Left hindlimb (tissue), 1 donor: ENCODE data around the gene RNF217.
"Not testable (repeated sequence)": the region's sequence is repeated elsewhere in the genome, so short reads cannot be mapped to it uniquely, and the experiment has no call there.

ENCODE experiments used
- DNase-seq: peaks from one replicate; pipeline ENCODE4 v3.0.0-alpha.2; 2018

Gene RNF217

DNA sequence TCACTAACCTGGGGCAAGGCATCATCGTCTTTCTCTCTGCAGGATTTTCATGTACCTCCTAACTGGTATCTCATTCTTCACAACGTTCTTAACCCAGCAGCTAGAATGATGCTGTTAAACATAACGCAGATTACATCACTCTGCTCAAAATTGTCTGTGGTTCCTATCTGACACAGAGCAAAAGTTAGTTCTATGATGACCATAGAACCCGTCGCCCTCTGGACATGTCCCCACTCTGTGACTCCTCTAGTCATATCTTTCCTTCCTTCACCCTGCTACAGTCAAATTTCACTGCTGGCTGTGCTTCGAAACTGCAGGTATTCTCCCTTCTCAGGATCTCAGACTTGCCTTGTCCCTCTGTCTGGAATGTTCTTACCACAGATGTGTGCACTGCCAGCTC, 103.9 kb downstream of the RNF217 start:
- no peak for DNase-seq

DNA sequence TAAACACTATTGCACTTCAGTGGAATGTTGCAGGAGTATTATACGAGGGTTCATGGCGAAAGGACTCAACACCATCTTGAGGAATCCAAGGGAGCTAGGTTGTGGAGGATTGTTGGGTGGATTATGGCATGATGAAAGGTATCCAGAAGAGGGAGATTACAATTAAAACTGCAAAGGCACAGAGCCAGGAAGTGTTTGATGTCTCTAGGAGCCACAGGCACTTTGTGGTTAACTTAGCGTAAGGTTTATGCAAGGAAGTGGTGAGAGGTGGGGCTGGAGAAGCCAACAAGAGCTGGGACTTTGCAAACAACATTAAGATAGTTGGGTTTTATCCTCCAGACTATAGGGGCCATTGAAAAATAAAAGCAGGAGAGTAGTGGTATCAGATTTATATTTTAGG, 104.7 kb downstream of the RNF217 start:
- DNase-seq, result no peak

DNA sequence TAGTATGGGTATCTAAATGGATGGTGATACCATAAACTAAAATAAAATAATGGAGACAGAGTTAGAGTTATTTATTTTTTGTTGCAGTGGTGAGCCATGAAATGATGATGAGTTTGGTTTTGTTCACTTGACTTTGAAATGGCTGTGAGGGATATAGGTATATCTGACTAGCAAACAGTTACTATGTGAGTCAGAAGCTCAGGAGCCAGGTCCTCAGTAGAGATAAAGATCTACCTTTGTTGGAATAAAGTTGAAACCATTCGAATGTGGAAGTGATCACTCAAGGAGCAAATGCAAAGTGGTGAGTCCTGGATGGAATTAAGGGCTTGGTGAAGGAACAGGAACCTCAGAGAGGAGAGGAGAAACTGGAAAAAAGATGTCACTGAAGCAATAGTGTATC, 105.3 kb downstream of the RNF217 start:
- no peak for DNase-seq

DNA sequence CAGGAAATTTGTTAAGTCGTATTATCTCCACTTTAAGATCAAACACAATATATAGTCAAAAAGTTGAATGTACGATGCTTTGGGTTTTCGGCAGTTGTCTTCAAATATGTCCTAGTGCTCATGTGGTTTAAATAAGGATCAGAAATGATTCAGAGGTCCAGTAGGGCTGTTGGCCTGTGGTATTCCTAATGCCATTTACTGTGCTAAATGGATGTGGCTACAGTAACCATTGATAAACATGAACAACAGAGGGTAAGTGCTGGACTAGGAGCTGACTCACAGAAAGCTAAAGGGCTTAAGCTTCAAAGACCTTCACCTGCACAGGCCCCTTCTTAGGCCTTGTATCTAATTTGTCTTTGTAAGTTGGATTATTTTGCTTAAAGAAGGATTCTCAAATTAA, 110.8 kb downstream of the RNF217 start:
- DNase-seq, result no peak

DNA sequence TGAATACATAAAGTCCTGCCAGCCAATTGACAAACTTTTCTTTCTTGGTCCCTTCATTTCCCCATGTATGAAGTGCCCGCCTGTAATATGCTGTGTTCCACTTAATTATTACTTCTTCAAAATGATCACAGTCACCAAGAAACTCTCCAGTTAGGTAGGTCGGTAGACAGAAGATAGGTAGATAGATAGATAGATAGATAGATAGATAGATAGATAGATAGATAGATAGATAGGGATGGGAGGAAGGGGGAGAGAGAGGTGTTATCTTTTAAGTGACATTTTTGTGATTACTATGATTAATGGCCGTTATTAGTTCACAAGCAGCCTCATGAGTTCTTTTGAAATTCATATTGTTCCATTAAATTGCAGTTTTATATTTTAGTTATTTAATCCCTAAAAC, 111.9 kb downstream of the RNF217 start:
- DNase-seq, result no peak

DNA sequence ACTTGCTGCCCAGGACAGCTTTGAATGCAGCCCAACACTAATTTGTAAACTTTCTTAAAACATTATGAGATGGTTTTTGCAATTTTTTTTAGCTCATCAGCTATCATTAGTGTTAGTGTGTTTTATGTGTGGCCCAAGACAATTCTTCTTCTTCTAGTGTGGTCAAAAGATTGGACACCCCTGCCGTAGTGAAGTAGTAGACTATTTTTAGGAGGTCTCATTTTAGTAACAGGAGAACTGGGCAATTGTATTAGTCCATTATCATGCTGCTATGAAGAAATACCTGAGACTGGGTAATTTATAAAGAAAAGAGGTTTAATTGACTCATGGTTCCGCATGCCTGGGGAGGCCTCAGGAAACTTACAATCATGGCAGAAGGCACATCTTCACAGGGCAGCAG, 112.8 kb downstream of the RNF217 start:
- not testable (repeated sequence) for DNase-seq

DNA sequence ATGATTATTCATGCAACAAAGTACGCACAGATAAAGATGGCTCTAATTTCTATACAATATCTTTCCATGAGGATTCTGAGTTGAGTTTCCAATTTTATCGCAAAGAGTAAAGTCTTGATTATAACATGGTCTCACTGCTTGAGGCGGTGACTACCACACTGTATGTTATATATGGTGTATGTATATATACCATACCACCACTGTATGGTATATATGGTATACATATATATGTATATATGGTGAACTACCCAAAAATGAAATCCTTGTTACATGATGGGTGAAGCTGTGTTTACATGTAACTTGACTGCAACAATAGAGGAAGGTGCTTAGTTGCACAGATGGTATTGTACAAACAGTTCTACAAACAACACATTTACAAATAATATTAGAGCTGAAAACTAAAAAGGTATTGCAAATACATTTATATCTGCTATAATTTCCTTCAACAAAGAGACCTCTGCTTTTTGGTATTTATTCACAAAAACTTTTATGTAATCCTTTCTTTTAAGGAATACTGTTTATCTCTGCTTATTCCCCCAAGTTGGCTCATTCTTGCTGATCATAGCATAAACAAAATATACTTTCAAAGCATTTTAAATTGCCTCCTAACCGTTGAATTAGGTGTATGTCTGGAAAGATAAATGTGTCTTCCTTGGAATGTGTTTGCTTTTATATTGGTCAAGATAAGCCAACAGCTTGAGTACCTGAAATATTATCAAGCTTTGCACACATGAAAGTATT, 113.7 kb downstream of the RNF217 start:
- DNase-seq, result no peak

DNA sequence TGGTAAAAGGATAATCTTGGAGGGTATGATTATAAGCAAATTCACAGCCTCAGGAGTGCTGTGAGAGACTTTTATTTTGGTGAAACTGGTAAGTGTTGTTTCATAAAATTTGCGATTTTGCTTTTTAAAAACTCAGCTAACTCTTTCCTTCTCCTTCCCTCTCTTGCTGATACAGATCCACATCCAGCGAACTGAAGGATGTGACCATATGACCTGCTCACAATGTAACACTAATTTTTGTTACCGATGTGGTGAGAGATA, 114.2 kb downstream of the RNF217 start:
- no peak for DNase-seq

DNA sequence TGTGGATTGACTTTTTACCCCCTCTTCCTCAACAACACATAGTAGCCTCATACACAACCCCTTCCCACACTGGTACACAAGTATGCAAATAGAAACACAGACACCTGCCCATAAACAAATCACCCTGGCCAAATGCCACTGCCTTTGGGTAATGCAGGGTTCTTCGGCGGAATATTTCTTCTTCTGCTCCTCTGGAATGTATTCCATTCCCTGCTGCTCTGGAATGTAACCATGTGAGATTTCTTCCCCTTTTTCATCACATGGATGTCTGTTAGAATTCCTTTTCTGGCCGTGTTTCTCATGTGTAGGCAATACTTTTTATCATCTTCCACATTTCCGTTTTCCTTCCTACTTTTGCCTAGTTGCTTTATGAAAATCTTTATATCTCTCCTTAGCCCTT, 115.2 kb downstream of the RNF217 start:
- DNase-seq, result no peak

DNA sequence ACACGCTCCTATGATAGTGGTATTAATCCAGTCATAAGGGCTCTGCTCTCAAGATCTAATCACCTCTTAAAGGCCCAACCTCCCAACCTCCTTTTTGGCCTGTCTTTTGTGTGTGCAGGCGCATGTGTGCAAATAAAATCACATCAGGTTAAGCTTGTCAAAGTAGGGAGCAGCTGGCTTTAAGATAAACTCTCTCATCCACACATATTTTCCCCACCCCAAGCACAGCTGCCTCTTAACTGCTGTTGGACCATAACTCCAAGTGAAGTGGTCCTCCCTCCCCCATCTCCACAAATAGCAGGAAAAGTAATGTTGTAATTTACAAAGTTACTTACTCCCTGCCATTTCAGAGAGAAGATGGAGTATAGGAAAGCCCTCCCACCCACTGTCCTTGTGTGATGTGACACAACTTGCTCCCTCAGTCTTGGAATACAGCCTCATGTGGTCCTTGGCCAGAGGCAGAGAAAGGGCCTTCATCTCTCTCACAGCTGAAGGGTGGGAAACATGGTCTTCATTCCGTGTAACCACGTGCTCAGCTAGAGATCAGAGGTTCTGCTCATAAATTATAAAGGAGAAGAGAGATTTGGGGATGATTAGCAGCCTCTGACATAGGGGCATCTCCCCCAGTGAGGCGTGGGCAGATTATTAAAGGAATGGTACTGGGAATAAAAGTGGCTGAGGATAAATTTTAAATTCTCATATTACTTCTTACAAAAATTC, 116.5 kb downstream of the RNF217 start:
- DNase-seq, result no peak

DNA sequence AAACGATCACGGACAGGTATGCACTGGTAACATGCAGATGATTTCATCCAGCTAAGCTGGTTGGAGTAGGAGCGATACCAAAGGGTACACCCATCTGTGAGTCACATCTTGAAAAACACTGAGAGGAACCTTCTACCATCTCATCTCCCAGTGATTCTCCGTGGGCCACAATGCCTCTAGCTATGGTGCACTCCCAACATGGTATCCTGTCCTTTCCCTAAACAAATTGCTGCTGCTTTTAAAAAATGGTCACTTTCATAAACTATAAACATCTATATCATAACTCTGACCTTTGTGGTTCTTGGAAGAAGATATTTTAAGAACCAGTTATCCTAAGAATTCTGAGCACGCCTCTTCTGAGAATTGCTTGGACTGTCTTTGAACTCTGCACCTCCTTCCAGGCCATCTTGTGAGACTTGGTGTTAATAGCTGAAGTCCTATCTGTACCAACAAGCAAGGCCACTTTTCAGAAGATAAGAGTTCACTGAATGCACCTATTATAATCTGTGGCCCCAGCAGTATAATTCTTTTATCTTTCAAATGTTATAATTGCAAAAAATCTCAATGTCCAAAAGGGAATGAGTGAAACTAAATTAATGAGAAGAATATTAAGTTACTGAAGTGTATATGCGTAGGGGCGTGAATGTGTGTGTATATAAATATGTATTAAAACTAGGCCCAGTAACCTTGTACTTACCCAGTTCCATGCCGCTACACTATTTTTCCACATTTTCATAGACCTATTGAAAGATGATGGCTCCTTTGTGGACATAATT, 120.9 kb downstream of the RNF217 start:
- no peak for DNase-seq

DNA sequence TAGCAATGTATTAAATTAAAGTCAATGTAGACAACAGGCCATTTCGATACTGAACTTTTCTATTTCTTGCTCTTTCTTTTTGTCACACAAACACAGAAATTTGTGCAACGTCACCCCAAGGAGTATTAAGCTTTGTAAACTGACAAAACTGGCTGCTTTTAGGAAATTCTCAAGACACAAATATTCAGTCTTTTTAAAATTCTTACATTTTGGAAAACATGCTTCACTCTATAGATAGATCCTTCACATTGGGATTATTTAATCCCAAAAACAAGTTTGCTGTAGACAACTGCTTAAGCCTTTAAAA, 121.4 kb downstream of the RNF217 start:
- DNase-seq, result no peak

DNA sequence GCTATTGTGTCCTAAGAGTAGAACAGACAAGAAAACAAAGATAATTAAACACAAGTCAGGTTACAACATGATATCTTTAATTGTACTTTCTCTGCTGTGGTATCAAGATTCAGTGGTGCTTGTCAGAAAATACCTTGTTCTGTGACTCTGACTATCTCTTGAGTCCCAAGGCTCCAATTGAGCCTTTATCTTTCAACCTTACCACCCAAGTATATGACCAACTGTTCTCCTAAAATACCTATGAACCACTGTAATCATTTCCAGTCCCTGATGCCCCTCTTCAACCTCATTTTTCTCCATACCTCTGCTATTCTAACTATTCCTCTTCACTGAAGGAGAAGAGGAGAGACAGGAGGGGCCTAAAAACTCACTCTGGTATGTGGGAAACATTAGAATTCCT, 124.5 kb downstream of the RNF217 start:
- no peak for DNase-seq

DNA sequence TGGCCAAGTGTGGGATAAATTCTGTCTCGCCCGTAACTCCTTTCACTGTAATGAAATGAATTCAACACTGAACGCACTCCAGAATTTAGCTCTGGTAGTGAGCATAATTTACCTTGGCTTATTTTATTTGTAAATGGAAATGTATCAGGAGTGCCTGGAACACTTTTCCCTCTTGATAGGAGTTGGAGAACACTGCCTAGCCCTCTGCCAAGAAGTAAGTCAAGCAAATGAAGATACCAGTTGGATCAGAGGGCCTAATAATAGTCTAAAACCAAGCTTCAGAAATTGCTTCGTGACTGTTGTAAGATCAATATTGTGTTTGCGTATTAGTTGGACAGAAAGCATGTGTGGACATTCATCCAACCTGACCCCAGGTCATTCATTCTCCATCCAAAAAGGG, 126.7 kb downstream of the RNF217 start:
- DNase-seq, result no peak

DNA sequence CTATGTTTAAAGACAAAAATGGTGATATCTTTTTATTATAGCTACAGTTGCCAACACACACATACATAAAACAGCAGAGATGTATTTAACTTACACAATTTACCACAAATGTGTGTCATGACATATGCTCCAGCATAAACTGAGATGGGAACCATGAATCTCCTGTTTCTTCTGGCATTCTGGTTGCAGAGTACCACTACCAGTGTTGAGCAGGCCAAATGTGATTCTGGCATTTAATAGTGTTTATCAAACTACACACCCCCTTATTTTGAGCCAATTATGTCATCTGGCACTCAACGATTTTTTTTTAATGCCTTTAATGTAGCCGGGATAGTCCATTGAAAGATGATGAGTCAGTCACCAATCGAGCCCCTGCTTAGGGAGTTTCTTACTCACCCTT, 132.3 kb downstream of the RNF217 start:
- no peak for DNase-seq

DNA sequence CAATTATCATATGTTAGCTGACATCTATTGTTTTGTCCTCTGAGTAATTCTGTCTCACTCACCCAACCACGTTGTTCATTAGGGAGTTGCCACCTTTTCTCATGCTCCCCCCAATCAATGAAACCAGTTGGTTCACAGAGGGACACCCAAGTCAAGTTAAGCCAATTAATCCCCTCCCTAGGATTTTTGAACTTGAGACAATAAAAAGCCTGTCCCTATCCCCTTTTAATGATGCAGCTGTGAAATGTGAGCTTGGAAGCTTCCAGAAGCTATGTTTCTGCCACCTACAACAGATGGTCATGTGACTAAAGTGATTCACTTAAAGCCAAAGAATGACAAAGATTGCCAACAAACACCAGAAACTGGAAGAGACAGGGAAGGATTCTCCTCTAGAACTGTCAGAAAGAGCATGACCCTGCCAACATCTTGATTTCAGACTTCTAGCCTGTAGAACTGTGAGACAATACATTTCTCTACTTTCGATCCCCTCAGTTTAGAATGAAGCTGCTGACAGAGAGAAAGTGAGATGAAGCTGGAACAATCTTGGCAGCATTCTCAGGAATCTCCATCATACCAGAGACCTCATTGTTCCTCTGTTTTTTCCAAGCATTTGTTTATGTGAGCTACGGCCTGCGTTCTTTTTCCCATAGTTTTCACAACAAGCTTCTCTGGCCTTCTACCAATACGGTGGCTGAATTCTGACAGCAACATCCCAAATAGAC, 133.5 kb downstream of the RNF217 start:
- DNase-seq, result no peak

DNA sequence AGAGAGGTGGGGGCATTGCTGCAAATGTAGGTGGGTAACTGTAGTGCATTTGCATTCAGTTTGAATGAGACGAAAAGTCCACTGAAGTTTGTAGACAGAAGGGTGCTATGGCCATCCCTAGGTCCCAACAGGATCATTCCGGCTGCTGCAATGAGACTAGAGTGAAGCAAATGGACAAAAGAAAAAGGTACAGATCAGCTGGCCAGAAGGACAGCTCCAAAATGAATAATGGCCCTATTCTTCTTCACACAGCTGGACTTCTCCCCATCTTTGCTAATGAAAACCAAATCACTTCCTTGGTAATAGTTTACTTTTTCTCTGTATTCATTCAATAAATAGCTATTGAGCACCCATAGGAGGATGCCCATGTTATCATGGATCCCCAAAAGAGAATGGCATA, 134.9 kb downstream of the RNF217 start:
- DNase-seq, result no peak

DNA sequence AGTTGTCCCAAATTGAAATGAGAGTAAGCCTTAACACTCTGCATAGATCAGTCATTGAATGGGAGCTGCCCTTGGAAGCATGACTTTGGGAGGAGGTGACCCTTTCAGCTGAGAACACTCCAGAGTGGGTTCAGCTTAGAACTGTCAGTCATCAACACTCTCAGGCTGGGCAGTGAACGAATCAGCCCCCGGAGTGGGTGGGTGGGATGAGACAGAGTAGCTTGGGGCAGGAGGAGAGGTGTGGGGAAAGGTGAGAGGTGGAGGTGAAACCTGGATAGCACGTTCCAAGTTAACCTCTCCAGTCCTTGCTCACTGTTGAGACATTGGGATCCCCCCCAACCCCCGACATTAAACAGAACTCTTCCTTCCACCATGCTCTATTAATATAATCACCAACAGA, 136.0 kb downstream of the RNF217 start:
- DNase-seq, result no peak

DNA sequence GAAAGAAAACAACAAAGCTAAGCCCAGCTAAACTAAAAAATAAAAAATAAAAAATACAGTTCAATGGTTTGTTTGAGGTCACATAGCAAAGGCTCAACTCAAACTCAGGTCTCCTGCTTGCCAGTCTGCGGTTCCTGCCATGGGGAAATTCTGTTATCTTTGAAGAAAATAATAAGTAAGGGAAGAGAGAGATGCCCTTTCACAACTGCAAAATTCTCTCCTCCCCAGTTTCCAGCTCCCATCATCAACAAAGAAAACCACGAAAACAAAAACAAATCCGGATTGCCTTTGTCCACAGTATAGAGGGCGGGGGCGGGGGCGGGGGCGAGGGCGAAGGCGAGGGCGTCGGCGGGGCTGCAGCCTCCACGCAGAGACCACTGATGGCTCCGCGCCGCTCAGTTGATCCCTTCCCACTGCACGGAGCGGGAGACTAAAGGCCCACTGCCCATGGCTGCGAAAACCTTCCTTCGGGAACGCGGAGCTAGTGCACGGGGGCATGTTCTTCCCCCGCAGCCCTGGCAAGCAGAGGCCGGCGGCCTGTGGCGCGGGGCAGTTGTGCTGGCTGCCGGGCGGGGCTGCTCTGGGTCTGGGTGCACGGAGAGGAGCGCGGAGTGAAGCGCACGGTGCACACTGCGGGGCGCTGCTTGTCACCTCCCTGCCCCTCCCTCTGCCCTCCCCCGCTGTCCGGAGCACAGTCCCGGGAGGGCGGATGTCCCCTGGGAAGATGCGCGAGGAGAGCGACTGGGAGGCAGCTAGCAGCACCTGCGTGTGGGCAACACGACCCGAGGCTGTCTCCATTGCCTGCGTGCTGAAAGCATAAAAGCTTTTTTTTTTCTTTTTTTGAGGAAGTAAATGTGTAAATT, 137.2 kb downstream of the RNF217 start:
- DNase-seq, result peak; percentile 62

DNA sequence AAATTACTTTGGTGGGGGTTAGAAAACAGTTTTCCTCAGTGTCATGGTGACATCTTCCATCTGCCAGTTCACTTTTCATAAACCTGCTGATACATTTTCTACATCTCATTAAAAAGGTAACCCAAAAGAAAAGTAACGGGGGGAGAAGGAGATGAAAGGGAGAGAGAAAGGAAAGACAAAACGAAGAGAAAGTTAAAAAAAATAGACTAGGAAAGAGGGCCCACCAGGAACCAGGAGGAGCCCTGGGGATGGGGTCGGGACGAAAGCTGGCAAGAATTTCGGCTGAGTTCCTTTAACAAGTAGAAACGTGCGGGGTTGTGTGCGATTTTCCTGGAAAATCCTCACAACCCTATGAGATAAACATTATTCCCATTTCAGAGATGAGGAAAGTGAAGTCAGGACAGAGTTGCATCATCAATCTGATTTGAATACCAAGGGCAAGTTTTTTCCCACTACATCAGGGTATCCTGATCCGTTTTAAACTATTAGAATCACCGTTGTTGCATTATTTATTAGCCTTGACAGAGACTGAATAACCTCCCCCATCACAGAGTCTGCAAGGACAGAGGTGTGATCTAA, 137.9 kb downstream of the RNF217 start:
- DNase-seq, result no peak

DNA sequence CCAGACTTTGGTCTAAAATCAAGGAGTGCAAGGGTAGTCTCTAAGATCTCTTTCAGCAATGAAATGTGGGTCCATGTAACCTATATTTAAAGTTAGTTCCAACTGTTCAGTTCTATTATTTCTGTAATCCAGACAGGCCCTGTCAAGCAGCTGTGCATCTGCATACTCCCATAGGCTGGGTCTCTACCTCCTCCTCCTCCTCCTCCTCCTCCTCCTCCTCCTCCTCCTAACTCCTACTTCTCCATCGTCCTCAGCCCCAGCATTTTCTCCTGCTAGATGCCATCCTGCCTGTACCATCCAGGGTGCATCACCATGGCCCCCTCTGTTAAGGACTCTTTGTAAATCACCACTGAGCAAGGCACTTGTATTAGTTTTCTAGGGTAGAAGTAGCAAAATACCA, 138.9 kb downstream of the RNF217 start:
- DNase-seq, result no peak

DNA sequence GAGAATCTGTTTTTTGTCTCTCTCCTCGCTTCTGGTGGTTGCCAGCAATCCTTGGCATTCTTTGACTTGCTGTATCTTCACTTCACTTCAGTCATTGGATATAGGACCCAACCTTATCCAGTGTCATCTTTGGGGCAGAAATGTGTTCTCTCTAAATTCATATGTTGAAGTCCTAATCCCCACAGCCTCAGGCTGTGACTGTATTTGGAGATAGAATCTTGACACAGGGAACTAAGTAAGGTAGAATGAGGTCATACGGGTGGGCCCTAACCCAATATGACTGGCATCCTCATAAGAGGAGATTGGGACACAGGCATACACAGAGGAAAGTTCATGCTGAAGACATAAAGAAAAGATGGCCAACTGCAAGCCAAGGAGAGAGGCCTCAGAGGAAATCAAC, 139.4 kb downstream of the RNF217 start:
- DNase-seq, result no peak
